ENCODE results near the gene ATP6V1G3. TPM values are rescaled to one million over a fixed set of nuclear protein-coding genes. Genes with fewer than 3 reads are reported as not detected.

The ATP6V1G3 gene
- total RNA-seq, 4 donors from 2014 or later: not detected

DNA sequence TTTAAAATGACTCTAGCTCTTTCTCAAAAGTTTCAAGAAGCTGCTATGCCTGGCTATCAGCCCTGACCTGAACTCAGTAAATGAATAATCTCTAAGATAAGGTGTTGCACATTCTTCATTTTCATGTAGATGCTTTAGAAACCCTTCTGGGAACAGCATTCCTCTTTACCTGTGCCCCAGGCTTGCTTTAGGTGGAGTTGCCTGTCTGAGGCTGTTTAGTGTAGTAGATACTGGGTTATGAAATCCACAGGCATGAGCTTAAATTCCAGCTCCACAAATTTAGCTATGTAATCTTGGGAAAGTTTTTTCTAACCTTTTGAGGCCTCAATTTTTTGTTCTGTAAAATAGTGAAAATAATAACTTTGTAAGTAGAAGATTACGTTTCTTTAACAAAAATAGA is 41.6 kb downstream of the ATP6V1G3 start:
- ATAC-seq: no peak
- TF ChIP-seq EP300 (IDR thresholded peaks at IDR 0.05) (no peak), POLR2A (IDR thresholded peaks at IDR 0.05) (no peak), POLR2AphosphoS5 (IDR thresholded peaks at IDR 0.05) (no peak)
- TF ChIP-seq, protein P1, sequence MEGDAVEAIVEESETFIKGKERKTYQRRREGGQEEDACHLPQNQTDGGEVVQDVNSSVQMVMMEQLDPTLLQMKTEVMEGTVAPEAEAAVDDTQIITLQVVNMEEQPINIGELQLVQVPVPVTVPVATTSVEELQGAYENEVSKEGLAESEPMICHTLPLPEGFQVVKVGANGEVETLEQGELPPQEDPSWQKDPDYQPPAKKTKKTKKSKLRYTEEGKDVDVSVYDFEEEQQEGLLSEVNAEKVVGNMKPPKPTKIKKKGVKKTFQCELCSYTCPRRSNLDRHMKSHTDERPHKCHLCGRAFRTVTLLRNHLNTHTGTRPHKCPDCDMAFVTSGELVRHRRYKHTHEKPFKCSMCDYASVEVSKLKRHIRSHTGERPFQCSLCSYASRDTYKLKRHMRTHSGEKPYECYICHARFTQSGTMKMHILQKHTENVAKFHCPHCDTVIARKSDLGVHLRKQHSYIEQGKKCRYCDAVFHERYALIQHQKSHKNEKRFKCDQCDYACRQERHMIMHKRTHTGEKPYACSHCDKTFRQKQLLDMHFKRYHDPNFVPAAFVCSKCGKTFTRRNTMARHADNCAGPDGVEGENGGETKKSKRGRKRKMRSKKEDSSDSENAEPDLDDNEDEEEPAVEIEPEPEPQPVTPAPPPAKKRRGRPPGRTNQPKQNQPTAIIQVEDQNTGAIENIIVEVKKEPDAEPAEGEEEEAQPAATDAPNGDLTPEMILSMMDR (IDR thresholded peaks at IDR 0.05): no peak
- no peaks in the 10 kb centered on the region for H3K27me3 ChIP-seq
- H3K36me3 ChIP-seq: no peaks in the 10 kb centered on the region
- H3K27ac ChIP-seq: no peak overlapping the region
- no peak overlapping the region for H3K4me3 ChIP-seq
- H3K4me1 ChIP-seq: no peaks in the 10 kb centered on the region
- peaks cover 0 to 7% (median 0%) of the 10 kb centered on the region in 3 donors for H3K9me3 ChIP-seq
- WGBS, 2 donors (ENCODE audit: low coverage in 1 of 2): 88 to 89% methylated on average over 1 of the region's 1 CpG

DNA sequence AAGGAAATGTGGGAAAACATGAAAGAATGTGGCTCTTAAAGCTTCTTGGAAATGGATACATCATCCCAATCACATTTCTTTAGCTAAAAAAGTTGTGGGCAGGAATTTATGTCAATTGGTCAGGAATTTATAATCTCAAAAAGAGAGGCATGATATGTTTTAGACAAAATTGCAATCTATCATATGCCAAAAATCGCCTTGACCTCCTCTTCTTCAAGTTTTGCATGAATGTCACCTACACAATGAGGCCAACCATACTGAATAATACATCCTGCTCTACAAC is 42.4 kb downstream of the ATP6V1G3 start:
- Histone ChIP-seq H3K36me3 (no peaks in the 10 kb centered on the region), H3K4me1 (no peaks in the 10 kb centered on the region), H3K4me3 (no peak overlapping the region), H3K9me3 (peaks cover 0 to under 1% (median 0%) of the 10 kb centered on the region in 3 donors), H3K27me3 (no peaks in the 10 kb centered on the region), H3K27ac (no peak overlapping the region)
- TF ChIP-seq EP300 (IDR thresholded peaks at IDR 0.05) (no peak), POLR2AphosphoS5 (IDR thresholded peaks at IDR 0.05) (no peak), POLR2A (IDR thresholded peaks at IDR 0.05) (no peak)
- TF ChIP-seq, protein P1 (IDR thresholded peaks at IDR 0.05): no peak
- ATAC-seq: no peak
- 80 to 83% methylated on average over 1 of the region's 1 CpG for WGBS, 2 donors (ENCODE audit: low coverage in 1 of 2)

DNA sequence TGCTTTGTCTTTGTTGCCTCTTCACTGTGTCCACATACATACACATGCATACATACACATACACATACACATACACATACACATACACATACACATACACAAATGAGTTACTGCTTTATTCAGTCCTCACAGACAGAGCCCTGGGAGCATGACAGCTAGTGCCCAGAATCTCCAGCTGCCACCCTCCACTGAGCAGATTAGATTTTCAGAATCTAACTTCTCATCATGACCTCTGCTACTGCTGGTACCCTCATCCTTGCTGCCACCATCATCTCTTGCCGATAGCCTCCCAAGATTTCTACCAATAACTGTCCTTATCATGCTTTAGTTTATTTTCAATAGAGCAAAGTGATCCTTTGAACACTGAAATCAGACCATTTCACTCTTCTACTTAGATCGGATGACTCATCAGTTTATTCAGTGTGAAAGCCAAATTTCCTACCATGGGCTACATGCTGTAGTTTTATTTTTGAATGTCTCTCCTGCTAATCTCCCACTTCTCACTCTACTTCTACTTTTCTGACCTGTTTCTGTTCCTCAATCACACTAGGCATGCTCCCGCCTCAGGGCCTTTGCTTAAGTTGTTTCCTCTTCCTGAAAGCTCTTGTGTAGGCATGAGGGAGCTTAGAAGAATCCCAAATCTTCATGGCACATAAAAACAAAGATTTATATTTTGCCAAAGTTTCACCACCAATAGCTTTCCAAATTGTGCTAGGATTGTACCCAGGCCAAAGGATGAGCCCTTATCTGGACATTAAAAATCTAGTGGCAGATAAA is 43.0 kb downstream of the ATP6V1G3 start:
- H3K36me3 ChIP-seq: no peaks in the 10 kb centered on the region

DNA sequence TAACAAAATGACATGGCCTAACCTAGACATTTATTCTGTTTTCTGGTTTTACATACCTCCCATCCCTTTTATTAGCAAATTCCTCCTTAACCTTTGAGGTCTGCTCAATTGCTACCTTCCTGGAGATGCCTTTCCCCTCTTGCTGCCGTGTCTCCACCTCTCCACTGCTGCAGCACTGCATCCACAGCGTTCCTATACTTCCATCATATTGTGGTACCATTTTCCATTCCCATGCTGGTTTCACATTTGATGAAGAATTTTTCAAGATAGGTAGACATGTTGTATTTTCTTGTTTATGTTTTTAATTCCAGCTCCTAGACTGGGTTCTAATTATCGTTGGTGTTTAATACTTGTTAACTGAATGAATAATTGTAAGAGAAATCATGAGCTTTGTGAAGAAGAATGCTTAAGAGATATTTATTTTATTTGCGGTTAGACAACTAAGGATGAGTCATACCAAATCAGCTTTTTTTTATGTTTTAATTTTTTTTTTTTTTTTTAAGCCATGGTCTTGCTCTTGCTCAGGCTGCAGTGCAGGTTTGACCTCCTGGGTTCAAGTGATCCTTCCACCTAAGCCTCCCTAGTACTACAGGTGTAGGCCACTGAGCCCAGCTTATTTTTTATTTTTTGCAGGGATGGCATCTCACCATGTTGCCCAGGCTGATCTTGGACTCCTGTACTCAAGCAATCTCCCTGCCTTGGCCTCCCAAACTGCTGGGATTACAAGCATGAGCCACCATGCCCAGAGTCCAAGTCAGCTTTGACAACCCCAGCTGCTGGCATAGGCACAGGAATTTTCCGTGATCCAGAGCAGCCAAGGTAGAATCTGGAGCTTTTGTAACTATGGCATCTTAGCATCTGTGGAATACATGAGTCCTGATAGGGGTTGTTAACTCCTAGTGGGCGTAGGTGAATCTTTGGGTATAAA is 44.0 kb downstream of the ATP6V1G3 start:
- Histone ChIP-seq H3K36me3 (no peaks in the 10 kb centered on the region), H3K4me1 (no peaks in the 10 kb centered on the region), H3K27me3 (no peaks in the 10 kb centered on the region), H3K27ac (no peak overlapping the region), H3K9me3 (no peaks in the 10 kb centered on the region), H3K4me3 (no peak overlapping the region)
- 84 to 87% methylated on average over 5 of the region's 6 CpGs for WGBS, 2 donors (ENCODE audit: low coverage in 1 of 2)
- TF ChIP-seq POLR2AphosphoS5 (IDR thresholded peaks at IDR 0.05): no peak
- no peak for TF ChIP-seq POLR2A (IDR thresholded peaks at IDR 0.05)
- TF ChIP-seq, protein P1 (IDR thresholded peaks at IDR 0.05): no peak
- TF ChIP-seq EP300 (IDR thresholded peaks at IDR 0.05): no peak
- no peak for ATAC-seq

More for the DNA sequence above, 43.0 kb downstream of the ATP6V1G3 start:
- TF ChIP-seq POLR2A (IDR thresholded peaks at IDR 0.05) (no peak), POLR2AphosphoS5 (IDR thresholded peaks at IDR 0.05) (no peak), EP300 (IDR thresholded peaks at IDR 0.05) (no peak)
- TF ChIP-seq, protein P1 (IDR thresholded peaks at IDR 0.05): no peak
- Histone ChIP-seq H3K9me3 (no peaks in the 10 kb centered on the region), H3K27me3 (no peaks in the 10 kb centered on the region), H3K4me3 (no peak overlapping the region), H3K4me1 (no peaks in the 10 kb centered on the region), H3K27ac (no peak overlapping the region)
- 53 to 65% methylated on average over 2 to 3 of the region's 3 CpGs for WGBS, 2 donors (ENCODE audit: low coverage in 1 of 2)
- ATAC-seq: no peak

Data from gastroesophageal sphincter (tissue), 4 donors.